Muscle of leg (tissue), 11 donors: ENCODE results near the gene FAM234A. TPM values are rescaled to one million over a fixed set of nuclear protein-coding genes. Genes with fewer than 3 reads are reported as not detected.

Experiments
- DNase-seq: peaks from one replicate; pipeline ENCODE4 v3.0.0; 2013
- H3K27ac ChIP-seq: one replicate; pipeline ENCODE4 v1.5.1; 2013; ENCODE audit warnings: mild to moderate bottlenecking, low read length, control low read depth
- H3K27me3 ChIP-seq: one replicate; pipeline ENCODE4 v1.6.1; 2013; ENCODE audit warnings: low read length; ENCODE audit not compliant: control insufficient read depth, insufficient read depth
- H3K36me3 ChIP-seq: one replicate; pipeline ENCODE4 v1.6.1; 2013; ENCODE audit warnings: low read length; ENCODE audit not compliant: control insufficient read depth, insufficient read depth
- H3K4me1 ChIP-seq: one replicate; pipeline ENCODE4 v1.6.1; 2013; ENCODE audit warnings: low read length; ENCODE audit not compliant: control insufficient read depth, insufficient read depth
- H3K4me3 ChIP-seq: one replicate; pipeline ENCODE4 v1.5.1; 2013; ENCODE audit warnings: low read length, control low read depth
- H3K9me3 ChIP-seq: replicated peaks from 2 replicates; pipeline ENCODE4 v1.6.1; 2013; ENCODE audit warnings: low read depth, low read length; ENCODE audit not compliant: control insufficient read depth
- WGBS: methylation state at CpG from one replicate; pipeline ENCODE4 v1.1.5; 2013; ENCODE audit warnings: missing lambda C conversion rate; ENCODE audit not compliant: insufficient coverage; 5-methylcytosine and 5-hydroxymethylcytosine counted together
- polyA plus RNA-seq, 8 donors: library from polyadenylated mRNA; unstranded; fragments of 120-200 nt; gene quantifications; one replicate each; pipeline versions ENCODE4 v1.2.1 to v1.2.3, GENCODE V29; 2013; ENCODE audit warnings: inconsistent platforms in 1 of 8, low replicate concordance in 1 of 8; ENCODE audit not compliant: insufficient read length in 8 of 8, insufficient read depth in 1 of 8
- total RNA-seq: library from RNA; stranded (reverse); fragments of 120-200 nt; gene quantifications from one replicate; pipeline ENCODE4 v1.2.4, GENCODE V29; 2013

The FAM234A gene
- total and polyA plus RNA-seq, 9 donors = 26.9 to 49.5 (median 43.0) TPM

GRCh38 chr16:314351-314750 lies 79.7 kb downstream of the FAM234A start:
- DNase-seq = no peak
- H3K4me3 ChIP-seq = no peak overlapping the region
- H3K4me1 ChIP-seq = peaks cover 3% of the 10 kb centered on the region
- no peaks in the 10 kb centered on the region for H3K9me3 ChIP-seq
- 90% methylated on average over 15 of the region's 16 CpGs for WGBS
- no peaks in the 10 kb centered on the region for H3K27me3 ChIP-seq
- H3K27ac ChIP-seq = no peak overlapping the region
- H3K36me3 ChIP-seq = peaks cover 55% of the 10 kb centered on the region

GRCh38 chr16:314795-315299 lies 80.2 kb downstream of the FAM234A start:
- H3K36me3 ChIP-seq = peaks cover 54% of the 10 kb centered on the region

More at GRCh38 chr16:314795-315299, 80.2 kb downstream of the FAM234A start:
- no peak for DNase-seq
- Histone ChIP-seq H3K27ac (no peak overlapping the region), H3K4me1 (peaks cover 3% of the 10 kb centered on the region), H3K4me3 (no peak overlapping the region), H3K9me3 (no peaks in the 10 kb centered on the region), H3K27me3 (no peaks in the 10 kb centered on the region)
- 61% methylated on average over 10 of the region's 14 CpGs for WGBS

Other genes with a start within 250 kb of the FAM234A start
- gene POLR3K, start 181.2 kb upstream of the FAM234A start, total RNA-seq = 2.7 TPM
- gene POLR3K, start 181.2 kb upstream of the FAM234A start, polyA plus RNA-seq = 1 to 10 TPM; 7.6 to 9.8 (median 8.0) TPM
- 23.8 TPM for gene SNRNP25, start 181.0 kb upstream of the FAM234A start, total RNA-seq
- 10 to 100 TPM; 27.2 to 31.9 (median 30.2) TPM for gene SNRNP25, start 181.0 kb upstream of the FAM234A start, polyA plus RNA-seq
- 20.6 TPM for gene RHBDF1, start 162.2 kb upstream of the FAM234A start, total RNA-seq
- 10 to 100 TPM; 36.9 to 53.3 (median 48.2) TPM for gene RHBDF1, start 162.2 kb upstream of the FAM234A start, polyA plus RNA-seq
- gene MPG, start 156.6 kb upstream of the FAM234A start, total RNA-seq = 39.0 TPM
- gene MPG, start 156.6 kb upstream of the FAM234A start, polyA plus RNA-seq = 10 to 100 TPM; 24.2 to 37.6 (median 32.2) TPM
- gene NPRL3, start 96.1 kb upstream of the FAM234A start, total RNA-seq = 7.3 TPM
- 10 to 100 TPM; 21.3 to 31.1 (median 27.8) TPM for gene NPRL3, start 96.1 kb upstream of the FAM234A start, polyA plus RNA-seq
- gene HBZ, start 82.2 kb upstream of the FAM234A start, total RNA-seq = 0.93 TPM
- gene HBZ, start 82.2 kb upstream of the FAM234A start, polyA plus RNA-seq = 10 to 100 TPM in 2 of 8 donors, 1 to 10 TPM in 6; 2.2 to 16.3 (median 7.5) TPM
- 15.2 TPM for gene HBM, start 68.8 kb upstream of the FAM234A start, total RNA-seq
- gene HBM, start 68.8 kb upstream of the FAM234A start, polyA plus RNA-seq = 10 to 100 TPM in 6 of 8 donors, 1 to 10 TPM in 2; 4.3 to 28.0 (median 15.1) TPM
- gene HBA2, start 61.9 kb upstream of the FAM234A start, total RNA-seq = 926 TPM
- over 10,000 TPM in 2 of 8 donors, 1,000 to 10,000 TPM in 6; 2,138 to 10,285 (median 6,265) TPM for gene HBA2, start 61.9 kb upstream of the FAM234A start, polyA plus RNA-seq
- 387 TPM for gene HBA1, start 58.1 kb upstream of the FAM234A start, total RNA-seq
- gene HBA1, start 58.1 kb upstream of the FAM234A start, polyA plus RNA-seq = 1,000 to 10,000 TPM; 1,237 to 7,147 (median 3,734) TPM
- gene HBQ1, start 54.4 kb upstream of the FAM234A start, total RNA-seq = 2.5 TPM
- 1 to 10 TPM in 6 of 8 donors, under 1 TPM in 2; 0.85 to 3.2 (median 1.9) TPM for gene HBQ1, start 54.4 kb upstream of the FAM234A start, polyA plus RNA-seq
- 67.3 TPM for gene LUC7L, start 5.4 kb upstream of the FAM234A start, total RNA-seq
- gene LUC7L, start 5.4 kb upstream of the FAM234A start, polyA plus RNA-seq = 10 to 100 TPM; 59.1 to 89.4 (median 69.7) TPM
- gene RGS11, start 41.1 kb downstream of the FAM234A start, total RNA-seq = 1.2 TPM
- 1 to 10 TPM in 6 of 8 donors, under 1 TPM in 2; 0.92 to 3.1 (median 1.6) TPM for gene RGS11, start 41.1 kb downstream of the FAM234A start, polyA plus RNA-seq
- gene ARHGDIG, start 45.8 kb downstream of the FAM234A start, total RNA-seq = 1.0 TPM
- gene ARHGDIG, start 45.8 kb downstream of the FAM234A start, polyA plus RNA-seq = 1 to 10 TPM in 2 of 8 donors, under 1 TPM in 6; 0.30 to 2.4 (median 0.63) TPM
- gene PDIA2, start 48.3 kb downstream of the FAM234A start, total RNA-seq = 0.84 TPM
- 1 to 10 TPM in 1 of 8 donors, under 1 TPM in 7; 0.46 to 1.8 (median 0.60) TPM for gene PDIA2, start 48.3 kb downstream of the FAM234A start, polyA plus RNA-seq
- gene AXIN1, start 117.9 kb downstream of the FAM234A start, total RNA-seq = 14.5 TPM
- 10 to 100 TPM; 11.5 to 19.2 (median 14.2) TPM for gene AXIN1, start 117.9 kb downstream of the FAM234A start, polyA plus RNA-seq
- gene MRPL28, start 135.7 kb downstream of the FAM234A start, total RNA-seq = 46.1 TPM
- 10 to 100 TPM; 48.4 to 52.6 (median 50.0) TPM for gene MRPL28, start 135.7 kb downstream of the FAM234A start, polyA plus RNA-seq
- gene PGAP6, start 147.2 kb downstream of the FAM234A start, total RNA-seq = 16.3 TPM
- 10 to 100 TPM; 23.3 to 38.2 (median 29.3) TPM for gene PGAP6, start 147.2 kb downstream of the FAM234A start, polyA plus RNA-seq
- gene NME4, start 162.4 kb downstream of the FAM234A start, total RNA-seq = 53.5 TPM
- gene NME4, start 162.4 kb downstream of the FAM234A start, polyA plus RNA-seq = 100 to 1,000 TPM in 3 of 8 donors, 10 to 100 TPM in 5; 70.9 to 115 (median 97.2) TPM
- 8.4 TPM for gene DECR2, start 167.1 kb downstream of the FAM234A start, total RNA-seq
- 10 to 100 TPM in 7 of 8 donors, 1 to 10 TPM in 1; 8.8 to 20.6 (median 13.4) TPM for gene DECR2, start 167.1 kb downstream of the FAM234A start, polyA plus RNA-seq
- 13.9 TPM for gene RAB11FIP3, start 190.8 kb downstream of the FAM234A start, total RNA-seq
- gene RAB11FIP3, start 190.8 kb downstream of the FAM234A start, polyA plus RNA-seq = 10 to 100 TPM; 26.5 to 35.8 (median 29.8) TPM